K562 (cell line): ENCODE results near the gene CYFIP2. TPM values are rescaled to one million over a fixed set of nuclear protein-coding genes. Genes with fewer than 3 reads are reported as not detected.

Experiments used
- BRD9 ChIP-seq: fragments of 450-650 bp; IDR thresholded peaks from 2 replicates; pipeline ENCODE4 v1.6.1; 2018; ENCODE audit warnings: low read depth; ENCODE audit not compliant: partially characterized antibody
- CBX5 ChIP-seq: IDR thresholded peaks from 2 replicates; pipeline ENCODE4 v1.6.1; 2014; ENCODE audit warnings: low read depth, borderline replicate concordance
- CCAR2 ChIP-seq: fragments of 200-400 bp; formaldehyde crosslinking; IDR thresholded peaks from 2 replicates; pipeline ENCODE4 v1.6.1; 2017; ENCODE audit warnings: mild to moderate bottlenecking, low read depth, low read length
- CREBBP ChIP-seq: IDR thresholded peaks from one replicate; pipeline ENCODE4 v1.6.1; 2012; ENCODE audit warnings: low read depth, mild to moderate bottlenecking, control low read depth, inconsistent platforms, low read length
- EHMT2 ChIP-seq: fragments of 450-650 bp; IDR thresholded peaks from 2 replicates; pipeline ENCODE4 v1.6.1; 2018; ENCODE audit warnings: antibody characterized with exemption
- ELF1 ChIP-seq: fragments of 200-800 bp; sonication (Bioruptor generic); IDR thresholded peaks from 2 replicates; pipeline ENCODE4 v1.6.1; 2016; ENCODE audit warnings: missing genetic modification characterization, missing compliant biosample characterization
- ELK1 ChIP-seq: sonication (generic); formaldehyde crosslinking; IDR thresholded peaks from 2 replicates; pipeline ENCODE4 v1.8.1; 2022; ENCODE audit warnings: missing genetic modification reagents
- HMBOX1 ChIP-seq: sonication (generic); IDR thresholded peaks from 2 replicates; pipeline ENCODE4 v1.6.1; 2016
- KHSRP ChIP-seq: fragments of 450-650 bp; IDR thresholded peaks from 2 replicates; pipeline ENCODE4 v1.6.1; 2017
- KLF6 ChIP-seq: fragments of 250-450 bp; sonication (Bioruptor Pico); IDR thresholded peaks from 2 replicates; pipeline ENCODE4 v1.4.0; 2020; ENCODE audit warnings: mild to moderate bottlenecking, moderate library complexity, borderline replicate concordance
- NR2C1 ChIP-seq, 2 experiments: fragments of 450-650 bp; IDR thresholded peaks; 2 replicates each; pipeline ENCODE4 v1.6.1; 2017; ENCODE audit warnings: mild to moderate bottlenecking in 2 of 2, antibody characterized with exemption in 1 of 2, inconsistent platforms in 1 of 2, missing compliant biosample characterization in 1 of 2, missing genetic modification characterization in 1 of 2
- RERE ChIP-seq: sonication (generic); formaldehyde crosslinking; IDR thresholded peaks from 2 replicates; pipeline ENCODE4 v1.8.0; 2023; ENCODE audit warnings: missing genetic modification reagents, mild to moderate bottlenecking, borderline replicate concordance
- SNRNP70 ChIP-seq: fragments of 200-400 bp; formaldehyde crosslinking; optimal IDR thresholded peaks from 2 replicates; pipeline ENCODE3; 2017; ENCODE audit warnings: low read depth, low read length
- TCF15 ChIP-seq: fragments of 250-450 bp; sonication (Bioruptor Pico); IDR thresholded peaks from 2 replicates; pipeline ENCODE4 v1.8.0; 2022; ENCODE audit warnings: moderate library complexity, mild to moderate bottlenecking, inconsistent platforms
- TRIM25 ChIP-seq: fragments of 450-650 bp; IDR thresholded peaks from 2 replicates; pipeline ENCODE4 v1.7.0; 2016; ENCODE audit warnings: borderline replicate concordance
- ZNF12 ChIP-seq: sonication (generic); formaldehyde crosslinking; IDR thresholded peaks from 2 replicates; pipeline ENCODE4 v1.4.0; 2020; ENCODE audit warnings: mild to moderate bottlenecking, missing genetic modification reagents
- ZNF785 ChIP-seq: fragments of 250-450 bp; sonication (Bioruptor Pico); IDR thresholded peaks from 2 replicates; pipeline ENCODE4 v1.4.0; 2020; ENCODE audit warnings: mild to moderate bottlenecking
- polyA plus RNA-seq, 8 experiments: library from polyadenylated mRNA; depleted of rRNA in 4 of 8; stranded (reverse) in 5 of 8; unstranded in 3 of 8; fragments of >200 nt; fragmentation: Nextera tagmentation in 2 of 8; fragmentation: Illumina TruSeq in 1 of 8; extraction: Ambion mirVana in 2 of 8; extraction: Trizol in 1 of 8; gene quantifications; 2 replicates each; pipeline versions ENCODE4 v1.2.1 to v1.2.3, GENCODE V29; 2011 to 2014; ENCODE audit warnings: inconsistent platforms in 1 of 8, missing spikeins in 1 of 8
- total RNA-seq, 7 experiments: library from RNA; depleted of rRNA in 6 of 7; stranded (reverse); fragments of >200 nt in 6 of 7; fragmentation: Illumina TruSeq in 2 of 7; extraction: Trizol in 2 of 7; gene quantifications; 2 replicates each; pipeline versions ENCODE4 v1.2.1 to v1.2.3, GENCODE V29; 2011 to 2021; ENCODE audit warnings: low replicate concordance in 1 of 7

Gene CYFIP2
- total and polyA plus RNA-seq, 9 of the 15 experiments (the other 6 are each of a cell fraction or from before 2014, with no cell fraction given) = 0.76 to 2.9 (median 1.4) TPM; not detected in 1

- TF ChIP-seq RERE (no peak), HMBOX1 (no peak), ZNF785 (CRISPR knock-in tag) (no peak), ZNF12 (no peak), KLF6 (CRISPR knock-in tag) (peak; percentile 99), TRIM25 (no peak), EHMT2 (no peak), CBX5 (no peak), ELF1 (tag) (no peak), CREBBP (no peak), SNRNP70 (no peak), ELK1 (CRISPR knock-in tag) (no peak), TCF15 (CRISPR knock-in tag) (peak; percentile 93), CCAR2 (no peak), BRD9 (no peak), KHSRP (no peak), NR2C1 (IDR thresholded peaks at IDR 0.05) (no peak), NR2C1 (tag; IDR thresholded peaks at IDR 0.05) (peak; percentile 85)
Measured at GRCh38 chr5:157278319-157279037, 12.6 kb downstream of the CYFIP2 start (continued).
